H1 (cell line): Measurements from ENCODE around the gene SLX9. TPM values are rescaled to one million over a fixed set of nuclear protein-coding genes. Genes with fewer than 3 reads are reported as not detected.

ENCODE experiments used
- CTBP2 ChIP-seq: IDR thresholded peaks from 2 replicates; pipeline ENCODE4 v1.7.0; 2011; ENCODE audit warnings: borderline replicate concordance, mild to moderate bottlenecking, moderate library complexity, mixed read lengths, low read length; ENCODE audit not compliant: insufficient read depth, insufficient read length
- EZH2 ChIP-seq: fragments of 200-600 bp; sonication (generic); IDR thresholded peaks from 2 replicates; pipeline ENCODE4 v1.7.1; 2012; ENCODE audit warnings: low read depth, mild to moderate bottlenecking, moderate library complexity, low read length, inconsistent platforms; ENCODE audit not compliant: severe bottlenecking
- JUN ChIP-seq: IDR thresholded peaks from 2 replicates; pipeline ENCODE4 v1.6.1; 2011; ENCODE audit warnings: low read depth, mild to moderate bottlenecking, improper control_type of control experiment, low read length
- RBBP5 ChIP-seq: IDR thresholded peaks from 2 replicates; pipeline ENCODE4 v1.7.1; 2012; ENCODE audit warnings: low read depth, mild to moderate bottlenecking, inconsistent platforms, low read length, moderate library complexity, borderline replicate concordance
- SP1 ChIP-seq: IDR thresholded peaks from 2 replicates; pipeline ENCODE4 v1.6.1; 2011; ENCODE audit warnings: low read depth, low read length
- TEAD4 ChIP-seq: IDR thresholded peaks from 2 replicates; pipeline ENCODE4 v1.6.1; 2012; ENCODE audit warnings: low read depth, low read length, inconsistent platforms, mixed read lengths
- polyA plus RNA-seq, 7 experiments: library from polyadenylated mRNA; depleted of rRNA in 3 of 7; stranded (reverse) in 5 of 7; unstranded in 2 of 7; fragments of >200 nt in 5 of 7; fragments of 200-250 nt in 2 of 7; gene quantifications; 1 replicate in 5 of 7; 2 replicates in 1 of 7; 4 replicates in 1 of 7; pipeline versions ENCODE4 v1.2.1 to v1.2.3, GENCODE V29; 2011 to 2013; ENCODE audit warnings: missing spikeins in 2 of 7, mixed read lengths in 2 of 7
- total RNA-seq: library from RNA; stranded (reverse); fragmentation: NEBNext Ultra II Directional; extraction: Animal tissue kit (Norgen Biotek cat#: 25700); gene quantifications from 2 replicates; pipeline ENCODE4 v1.2.1, GENCODE V29; 2021

Gene SLX9
- total and polyA plus RNA-seq, 2 of the 8 experiments (the other 6 are each of a cell fraction or from before 2014, with no cell fraction given): 17.7 to 57.3 TPM

DNA sequence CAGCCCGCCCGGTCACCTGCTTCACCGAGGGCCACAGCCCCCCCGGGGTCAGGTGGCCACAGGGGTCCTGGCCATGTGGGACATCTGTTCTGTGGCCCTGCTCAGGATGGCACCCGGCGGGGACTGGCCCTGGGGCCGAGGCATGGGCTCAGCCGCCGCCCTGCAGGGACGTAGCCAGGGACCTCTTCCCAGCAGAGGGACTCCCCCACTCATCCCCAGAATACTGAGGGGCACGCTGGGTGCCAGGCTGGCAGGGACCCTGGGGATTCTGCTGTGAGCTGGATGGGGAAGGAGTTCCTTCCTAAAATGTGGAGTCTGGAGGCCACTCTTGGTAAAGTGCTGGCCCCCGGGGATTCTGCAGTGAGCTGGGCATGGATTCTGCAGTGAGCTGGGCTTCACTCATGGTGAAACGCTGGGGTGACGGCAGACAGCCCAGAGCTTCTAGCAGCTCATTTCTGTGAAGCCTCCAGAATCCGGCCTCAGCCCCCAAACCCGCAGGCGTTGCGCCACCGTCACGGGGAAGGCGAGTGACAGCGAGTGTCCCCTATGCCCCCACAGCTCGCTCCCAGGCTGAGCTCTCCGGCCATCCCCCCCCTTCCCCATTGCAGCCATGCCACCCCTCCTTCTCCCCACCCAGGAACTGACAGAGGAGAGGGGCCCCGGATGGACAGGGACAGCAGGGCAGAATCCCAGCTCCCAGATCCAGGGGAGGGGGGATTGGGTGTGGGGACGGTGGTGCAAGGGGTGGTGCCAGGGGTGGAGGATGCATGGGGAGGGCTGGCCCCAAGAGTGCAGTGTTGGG, 20.5 kb upstream of the SLX9 start (continued):
- TF ChIP-seq CTBP2 (peak; percentile 14), EZH2 (peak; percentile 24), RBBP5 (no peak), SP1 (no peak), JUN (no peak), TEAD4 (no peak)
- TF ChIP-seq, all 59 proteins: peak for 4
